ENCODE results near the gene SMAP1.

The SMAP1 gene

DNA sequence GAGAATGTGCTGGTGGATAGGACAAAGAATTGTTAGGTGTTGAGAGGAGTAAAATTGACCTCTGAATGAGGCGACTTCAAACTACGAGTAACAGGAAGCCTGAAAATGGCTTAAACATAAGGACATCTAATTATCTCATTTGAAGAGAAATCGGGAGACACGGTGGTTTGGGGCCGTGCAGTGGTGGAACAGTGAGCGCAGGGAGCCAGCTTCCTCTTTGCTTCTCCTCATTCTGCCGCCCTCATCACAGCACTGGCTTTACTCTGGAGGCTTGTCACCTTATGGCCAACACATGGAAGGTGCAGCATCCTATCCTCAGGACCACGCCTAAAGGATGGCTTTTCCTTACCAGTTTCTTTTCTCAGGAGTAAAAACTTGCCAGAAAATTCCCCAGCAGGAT, 174.9 kb downstream of the SMAP1 start:
- DNase-seq (ENCODE audit: low read depth, low spot score) = no peak

DNA sequence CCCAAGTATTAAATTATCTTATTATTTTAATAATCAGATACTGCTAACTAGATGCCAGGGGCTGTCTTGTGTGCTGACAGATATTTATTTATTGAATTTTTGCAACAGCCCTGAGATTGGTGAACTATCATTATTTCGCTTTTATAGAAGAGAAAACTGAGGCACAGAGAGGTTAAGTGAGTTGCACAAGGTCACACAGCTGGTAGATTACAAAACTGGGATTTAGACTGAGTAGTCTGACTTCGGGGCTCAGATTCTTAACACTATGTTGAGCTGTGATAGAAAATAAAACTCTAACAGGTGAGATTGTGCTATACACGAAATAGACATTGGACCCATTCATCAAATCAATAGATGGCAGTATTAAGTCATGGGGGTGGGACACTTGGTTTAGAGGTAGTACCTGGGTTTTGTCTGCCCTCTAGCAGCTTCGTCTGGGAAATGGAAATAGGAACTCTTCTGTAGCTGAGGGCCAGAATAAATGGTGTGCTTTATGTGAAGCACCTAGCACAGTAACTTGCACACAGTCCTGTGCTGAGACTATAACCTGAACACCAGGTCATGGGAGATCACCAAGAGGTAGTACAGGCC, 175.7 kb downstream of the SMAP1 start:
- DNase-seq (ENCODE audit: low read depth, low spot score) = no peak

DNA sequence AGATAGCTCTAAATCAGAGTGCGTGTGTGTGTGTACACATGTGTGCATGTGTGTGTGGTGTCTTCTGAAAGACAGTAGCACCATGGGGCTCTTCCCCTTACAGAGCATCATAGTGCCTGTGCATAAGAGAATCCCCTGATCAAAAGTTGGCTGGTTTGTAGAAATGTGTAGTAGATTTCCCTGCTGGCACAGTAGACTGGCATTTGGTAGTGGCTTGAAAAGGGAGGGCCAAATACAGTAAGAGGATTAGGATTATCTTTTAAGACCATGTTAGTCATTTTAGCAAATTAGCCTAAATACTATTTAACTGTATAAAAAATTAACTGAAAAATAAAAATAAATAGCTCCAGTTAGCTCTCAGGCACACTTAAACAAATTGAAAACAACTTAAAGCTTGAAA, 176.6 kb downstream of the SMAP1 start:
- no peak for DNase-seq (ENCODE audit: low read depth, low spot score)

DNA sequence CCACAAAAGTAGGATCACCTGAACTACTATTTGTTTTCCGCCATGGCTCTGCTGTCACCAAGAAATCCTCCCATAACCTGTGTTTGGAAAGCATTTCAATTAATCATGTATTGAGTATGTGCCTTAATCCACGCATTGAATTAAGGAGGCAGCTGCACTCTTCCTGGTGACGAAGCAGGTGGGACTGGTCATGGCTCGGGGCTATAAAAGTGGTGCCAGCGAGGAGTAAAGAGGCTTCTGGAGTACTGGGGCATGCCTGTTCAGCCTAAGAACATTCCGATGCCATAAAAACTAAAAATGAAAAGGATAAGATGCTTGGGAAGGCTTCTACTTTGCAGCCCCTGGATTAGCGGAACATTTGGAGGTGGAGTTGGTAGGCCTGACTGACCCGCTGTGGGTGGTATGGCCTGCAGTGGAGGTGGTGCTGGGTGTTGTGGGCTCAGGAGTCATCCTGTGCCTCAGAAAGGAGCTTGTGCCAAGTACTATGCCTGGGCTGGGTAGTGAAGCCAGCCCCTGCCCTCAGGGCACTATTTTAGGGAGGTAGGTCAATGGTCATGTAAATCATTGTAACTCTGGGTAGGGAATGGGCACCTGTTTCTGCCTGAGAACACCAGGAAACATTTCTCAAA, 178.6 kb downstream of the SMAP1 start:
- no peak for DNase-seq (ENCODE audit: low read depth, low spot score)

- no peak for DNase-seq (ENCODE audit: low read depth, low spot score)
These were observed 179.7 kb downstream of the SMAP1 start for GRCh38 chr6:70847106-70848084.

GRCh38 chr6:70849348-70850069, 181.8 kb downstream of the SMAP1 start:
- no peak for DNase-seq (ENCODE audit: low read depth, low spot score)

GRCh38 chr6:70852667-70853246, 185.1 kb downstream of the SMAP1 start:
- DNase-seq (ENCODE audit: low read depth, low spot score) = no peak

DNA sequence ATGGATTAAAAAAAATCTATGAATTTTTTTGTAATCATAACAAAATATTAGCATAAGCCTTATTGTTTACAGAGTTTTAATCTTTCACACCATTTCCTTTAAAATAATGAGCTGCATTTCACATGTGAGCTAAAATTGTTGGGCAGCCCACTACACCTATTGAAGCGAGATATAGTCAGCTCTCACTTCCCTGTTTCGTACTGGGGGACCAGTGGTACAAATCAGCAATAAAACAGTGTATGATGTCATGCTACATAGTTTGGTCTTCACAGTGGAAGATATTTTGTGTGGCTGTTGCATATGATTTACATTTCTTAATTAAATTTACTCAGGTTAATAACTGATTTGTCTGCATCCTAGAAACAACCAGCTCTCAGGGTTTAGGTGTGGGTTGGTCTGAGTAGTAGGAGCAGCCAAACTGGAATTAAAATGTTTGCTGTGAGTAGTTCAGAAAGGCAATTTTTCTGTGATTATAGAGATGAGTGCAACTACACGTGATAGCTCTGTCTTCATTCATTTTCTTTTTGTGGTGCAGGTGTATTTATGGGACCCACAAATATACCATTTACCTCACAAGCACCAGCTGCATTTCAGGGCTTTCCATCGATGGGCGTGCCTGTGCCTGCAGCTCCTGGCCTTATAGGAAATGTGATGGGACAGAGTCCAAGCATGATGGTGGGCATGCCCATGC, 189.8 kb downstream of the SMAP1 start:
- no peak for DNase-seq (ENCODE audit: low read depth, low spot score)

- no peak for DNase-seq (ENCODE audit: low read depth, low spot score)
These were observed 192.4 kb downstream of the SMAP1 start for GRCh38 chr6:70860045-70860444.

GRCh38 chr6:70860920-70861319, 193.2 kb downstream of the SMAP1 start:
- no peak for DNase-seq (ENCODE audit: low read depth, low spot score)

DNA sequence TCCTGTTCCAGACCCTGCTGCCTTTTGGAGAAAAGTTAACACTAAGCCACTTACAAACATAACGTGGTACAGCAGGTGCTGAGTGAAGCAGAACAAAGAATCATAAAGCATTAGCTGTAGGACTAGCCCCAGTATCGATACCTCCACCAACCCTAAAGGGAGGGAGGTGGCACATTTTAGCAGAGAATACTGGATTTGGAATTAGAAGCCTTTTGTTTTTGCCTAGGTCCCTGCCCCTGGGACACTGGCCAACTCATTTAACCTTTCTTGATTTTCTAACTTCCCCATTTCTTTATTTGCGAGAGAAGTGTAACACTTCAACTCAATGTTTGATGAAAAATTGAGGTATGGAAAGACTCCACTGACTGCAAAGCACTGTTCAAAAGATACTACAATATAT, 195.7 kb downstream of the SMAP1 start:
- no peak for DNase-seq (ENCODE audit: low read depth, low spot score)

- DNase-seq (ENCODE audit: low read depth, low spot score) = no peak
These were observed 196.7 kb downstream of the SMAP1 start for GRCh38 chr6:70864401-70864800.

GRCh38 chr6:70872469-70872868, 204.8 kb downstream of the SMAP1 start:
- no peak for DNase-seq (ENCODE audit: low read depth, low spot score)

DNA sequence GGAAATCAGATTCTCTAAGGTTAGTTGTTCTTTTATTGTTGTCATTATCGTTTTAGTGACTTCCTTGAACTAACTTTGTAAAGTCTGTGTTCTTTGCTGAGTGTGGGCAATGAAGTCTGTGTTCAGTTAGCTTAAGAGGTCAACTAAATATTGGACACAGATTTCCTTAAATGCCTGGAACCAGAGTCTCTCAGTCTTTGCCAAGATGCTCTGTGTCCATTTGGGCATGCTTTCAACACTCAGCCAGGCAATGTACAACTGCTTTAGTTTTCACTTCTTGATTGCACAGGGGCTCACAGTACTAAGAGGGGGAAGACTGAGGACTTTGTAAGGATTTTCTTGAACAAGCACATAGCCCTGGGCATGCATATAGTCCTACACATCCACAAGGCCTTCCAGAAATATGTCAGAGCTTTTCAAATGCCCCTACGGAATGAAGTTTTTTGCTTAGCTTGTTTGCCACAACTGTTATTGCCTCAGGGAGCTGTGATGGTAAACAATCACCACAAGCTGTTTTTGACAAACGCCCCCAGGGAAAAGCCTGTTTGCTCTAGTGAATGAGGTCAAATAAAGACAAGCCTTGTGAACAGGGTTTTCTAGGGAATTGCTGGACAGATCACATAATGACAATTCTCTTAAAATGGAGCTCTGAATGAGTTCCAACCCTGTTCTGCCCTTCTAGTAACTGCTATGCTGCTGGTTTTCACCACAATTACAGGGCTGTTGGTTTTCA, 206.7 kb downstream of the SMAP1 start:
- DNase-seq (ENCODE audit: low read depth, low spot score) = no peak

GRCh38 chr6:70879496-70879895, 211.8 kb downstream of the SMAP1 start:
- DNase-seq (ENCODE audit: low read depth, low spot score) = no peak

DNA sequence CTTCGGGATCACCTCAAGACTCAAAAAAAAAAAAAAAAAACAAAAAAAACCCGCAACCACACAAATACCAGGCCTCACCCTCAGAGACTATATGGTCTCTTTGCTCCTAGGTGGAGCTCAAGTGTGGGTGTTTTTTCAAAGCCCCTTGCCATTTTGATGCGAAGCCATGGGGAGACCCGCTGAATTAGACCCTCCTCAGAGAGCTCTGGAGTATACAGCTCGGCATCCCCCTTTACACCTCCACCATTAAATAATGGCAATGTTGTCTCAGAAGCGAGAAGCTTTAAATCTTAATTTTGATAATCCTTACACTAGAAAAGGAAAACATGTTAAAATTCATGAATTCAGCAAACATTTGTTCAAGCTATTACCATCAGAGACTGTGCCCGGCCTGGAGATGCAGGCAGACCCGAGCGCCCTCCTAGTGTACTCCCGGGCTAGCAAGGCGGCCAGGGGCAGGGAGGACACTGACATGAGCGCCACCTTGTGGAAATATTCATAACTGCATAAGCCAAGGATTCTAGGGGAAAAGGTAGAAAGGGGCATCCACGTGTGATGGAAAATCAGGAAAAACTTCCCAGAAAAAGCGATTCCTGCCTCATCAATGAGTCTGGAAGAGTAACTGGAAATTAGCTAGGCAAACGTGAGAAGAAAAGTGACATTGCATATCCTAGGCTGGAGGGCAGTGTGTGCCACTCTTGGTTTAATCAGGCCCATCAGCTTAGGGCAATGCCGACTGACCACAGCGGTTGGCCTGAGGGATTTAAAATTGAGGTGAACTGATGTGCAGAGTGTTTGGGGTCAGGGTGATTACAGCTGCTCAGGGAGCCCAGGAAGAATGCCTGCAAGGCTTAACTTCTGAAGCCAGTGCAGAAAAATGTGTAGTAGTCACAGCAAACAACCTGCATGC, 216.6 kb downstream of the SMAP1 start:
- no peak for DNase-seq (ENCODE audit: low read depth, low spot score)

- no peak for DNase-seq (ENCODE audit: low read depth, low spot score)
These were observed 218.4 kb downstream of the SMAP1 start for GRCh38 chr6:70886071-70886470.

GRCh38 chr6:70886661-70887060, 219.0 kb downstream of the SMAP1 start:
- no peak for DNase-seq (ENCODE audit: low read depth, low spot score)

DNA sequence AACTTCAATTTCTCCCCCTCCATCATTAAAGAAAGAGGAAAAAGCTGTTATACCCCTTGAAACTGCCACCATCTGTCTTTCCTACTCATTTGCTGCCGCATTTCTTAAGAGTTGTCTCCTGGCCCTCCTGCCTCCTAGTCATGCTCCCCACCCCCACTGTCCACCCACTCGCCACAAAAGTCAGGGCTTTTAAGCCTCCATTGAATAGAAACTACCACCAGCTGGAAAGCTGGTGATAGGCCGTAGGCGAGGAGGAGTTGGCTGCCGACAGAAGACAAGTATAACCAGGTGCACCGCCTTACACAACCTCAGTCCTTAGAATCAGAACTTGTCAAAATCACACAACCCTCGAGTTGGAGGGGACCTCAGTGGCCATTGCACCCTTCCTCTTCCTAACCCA, 221.6 kb downstream of the SMAP1 start:
- no peak for DNase-seq (ENCODE audit: low read depth, low spot score)
